OCI-LY1 (cell line): ENCODE measurements around the gene SNRPB2.

Source experiments
- EZH2 ChIP-seq: fragments of 200-600 bp; sonication (generic), shearing (Covaris generic); IDR thresholded peaks from 2 replicates; pipeline ENCODE4 v1.8.0; 2017; ENCODE audit warnings: borderline replicate concordance, mixed run types, mild to moderate bottlenecking, antibody characterized with exemption, low read length, moderate library complexity, mixed read lengths
- TF ChIP-seq, protein P1 (sequence below): fragments of 200-600 bp; sonication (generic), shearing (Covaris generic); IDR thresholded peaks from 2 replicates; pipeline ENCODE4 v1.5.1; 2017; ENCODE audit warnings: mild to moderate bottlenecking, antibody characterized with exemption, low read length, moderate library complexity, mixed read lengths

- TF ChIP-seq, protein P1, sequence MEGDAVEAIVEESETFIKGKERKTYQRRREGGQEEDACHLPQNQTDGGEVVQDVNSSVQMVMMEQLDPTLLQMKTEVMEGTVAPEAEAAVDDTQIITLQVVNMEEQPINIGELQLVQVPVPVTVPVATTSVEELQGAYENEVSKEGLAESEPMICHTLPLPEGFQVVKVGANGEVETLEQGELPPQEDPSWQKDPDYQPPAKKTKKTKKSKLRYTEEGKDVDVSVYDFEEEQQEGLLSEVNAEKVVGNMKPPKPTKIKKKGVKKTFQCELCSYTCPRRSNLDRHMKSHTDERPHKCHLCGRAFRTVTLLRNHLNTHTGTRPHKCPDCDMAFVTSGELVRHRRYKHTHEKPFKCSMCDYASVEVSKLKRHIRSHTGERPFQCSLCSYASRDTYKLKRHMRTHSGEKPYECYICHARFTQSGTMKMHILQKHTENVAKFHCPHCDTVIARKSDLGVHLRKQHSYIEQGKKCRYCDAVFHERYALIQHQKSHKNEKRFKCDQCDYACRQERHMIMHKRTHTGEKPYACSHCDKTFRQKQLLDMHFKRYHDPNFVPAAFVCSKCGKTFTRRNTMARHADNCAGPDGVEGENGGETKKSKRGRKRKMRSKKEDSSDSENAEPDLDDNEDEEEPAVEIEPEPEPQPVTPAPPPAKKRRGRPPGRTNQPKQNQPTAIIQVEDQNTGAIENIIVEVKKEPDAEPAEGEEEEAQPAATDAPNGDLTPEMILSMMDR = no peak
- no peak for TF ChIP-seq EZH2
Measured at GRCh38 chr20:16694161-16694560, 35.7 kb upstream of the SNRPB2 start.
